GF-D8 (cell line): ENCODE results near the gene RAB24.
A peak's percentile ranks its signal among the peaks of the same experiment; 100 is the strongest.
"Not testable (repeated sequence)": the region's sequence is repeated elsewhere in the genome, so short reads cannot be mapped to it uniquely, and the experiment has no call there.

Experiments used
- DNase-seq: peaks from one replicate; lab custom pipeline; 2025; lab: John Stamatoyannopoulos, UW

Gene RAB24

DNA sequence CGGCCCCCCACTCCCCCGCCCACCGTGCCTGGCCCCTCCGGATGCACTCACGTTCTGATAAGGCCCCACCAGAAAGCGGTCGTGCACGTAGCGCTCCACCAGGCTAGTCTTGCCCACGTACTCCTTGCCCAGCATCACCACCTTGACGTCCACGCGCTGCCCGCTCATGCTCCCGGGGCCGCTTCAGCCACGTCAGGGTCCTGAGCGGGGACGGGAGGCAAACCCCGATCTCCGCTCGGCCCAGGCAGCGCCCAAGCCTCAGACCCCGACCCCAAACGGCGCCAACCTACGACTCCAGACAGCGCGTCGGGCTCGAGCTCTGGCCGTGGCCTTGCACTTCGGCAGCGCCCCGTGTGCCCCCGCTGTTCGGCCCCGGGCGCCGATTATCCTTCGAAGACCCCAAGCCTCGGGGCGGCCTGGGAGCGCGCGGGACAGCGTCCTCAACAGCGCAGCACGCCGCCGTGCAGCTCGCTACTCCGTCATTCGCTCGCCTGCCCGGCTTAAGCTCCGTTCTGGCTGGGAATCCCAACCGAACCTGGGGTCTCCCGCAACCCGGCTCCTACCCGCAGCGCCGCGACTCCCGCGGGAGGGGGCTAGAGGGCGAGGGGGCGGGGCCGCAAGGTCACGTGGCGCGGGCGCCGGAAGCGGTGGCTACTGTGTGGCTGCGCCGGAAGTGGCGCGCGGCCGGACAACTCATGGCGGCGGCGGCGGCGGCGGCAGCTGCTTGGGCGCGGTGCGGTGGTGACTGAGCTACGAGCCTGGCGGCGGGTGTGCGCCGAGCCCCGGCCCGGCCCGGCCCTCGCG, at the start of gene RAB24, which contains the start of gene PRELID1:
Gene RAB24, minus strand, starts transcription at position 599 of the 804 bp plus-strand sequence. Its CDS starts 431 bp downstream, at position 168.
Gene PRELID1, plus strand, starts transcription at position 679 of the 804 bp plus-strand sequence. CDS start 187 bp downstream, outside the sequence.
- DNase-seq: peak; percentile 45

DNA sequence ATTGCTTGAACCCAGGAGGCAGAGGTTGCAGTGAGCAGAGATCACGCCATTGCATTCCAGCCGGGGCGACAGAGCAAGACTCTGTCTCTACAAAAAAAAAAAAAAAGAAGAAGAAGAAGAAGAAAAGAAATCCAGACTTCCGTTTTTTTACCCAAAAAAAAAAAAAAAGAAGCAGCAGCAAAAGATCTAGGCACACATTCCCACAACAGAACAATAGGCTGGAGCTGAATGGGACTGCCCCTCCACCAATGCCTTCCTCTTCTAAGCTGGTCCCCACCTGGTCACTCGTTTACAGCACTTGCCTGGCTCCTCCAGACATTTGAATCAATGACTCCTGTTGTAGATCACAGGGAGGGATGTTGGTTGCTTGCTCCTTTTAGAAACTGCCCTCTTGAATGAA, 49.6 kb upstream of the RAB24 start:
- no peak for DNase-seq

GRCh38 chr5:177351392-177352329, 48.1 kb upstream of the RAB24 start, which contains the start of gene LMAN2:
LMAN2 (minus strand) TSS chr5:177351668; CDS start chr5:177351647, 21 bp downstream.
- peak; percentile 79 for DNase-seq

DNA sequence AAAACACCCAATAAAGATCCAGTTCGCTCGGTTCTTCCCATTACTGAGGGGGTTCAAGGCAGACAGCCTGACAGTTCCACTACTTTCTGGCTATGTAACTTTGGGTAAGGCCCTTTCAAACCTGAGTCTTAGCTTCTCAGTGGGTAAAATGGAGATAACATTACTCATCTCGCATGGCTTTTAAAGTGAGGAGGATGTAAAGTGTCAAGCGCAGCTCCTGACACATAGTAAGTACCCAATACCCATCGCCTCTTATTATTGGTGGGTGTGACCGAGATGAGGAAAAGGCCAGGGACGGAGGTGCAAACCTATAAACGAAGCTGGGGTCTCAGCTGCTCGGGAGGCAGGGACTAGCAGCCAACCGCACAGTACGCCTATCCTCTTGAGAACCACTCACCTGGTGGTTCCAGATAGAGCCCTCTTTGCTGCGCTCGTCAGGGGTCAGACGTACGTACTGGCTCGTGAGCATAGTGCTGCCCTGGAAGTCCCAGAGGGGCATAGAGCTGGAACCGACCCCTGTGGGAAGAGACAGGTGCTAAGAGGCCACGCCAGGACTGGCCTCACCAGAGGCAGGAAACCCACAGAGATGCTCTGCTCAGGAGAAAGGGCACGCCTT, 47.4 kb upstream of the RAB24 start:
- no peak for DNase-seq

- DNase-seq: no peak
Measured at GRCh38 chr5:177349762-177350161, 46.2 kb upstream of the RAB24 start.

DNA sequence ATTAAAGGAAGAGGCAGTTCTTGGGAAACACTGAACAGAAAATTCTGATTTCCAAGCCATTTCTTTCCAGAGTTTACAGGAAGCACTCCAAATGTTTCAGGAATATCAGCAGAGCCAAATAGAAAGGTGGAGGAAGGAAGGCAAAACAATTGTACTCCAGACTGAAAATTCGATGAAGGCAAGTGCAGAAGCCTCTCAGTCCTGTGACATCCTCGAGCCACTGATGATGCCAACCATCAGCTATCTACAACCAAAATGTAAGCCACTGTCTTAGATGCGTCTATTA, 45.8 kb upstream of the RAB24 start:
- no peak for DNase-seq

DNA sequence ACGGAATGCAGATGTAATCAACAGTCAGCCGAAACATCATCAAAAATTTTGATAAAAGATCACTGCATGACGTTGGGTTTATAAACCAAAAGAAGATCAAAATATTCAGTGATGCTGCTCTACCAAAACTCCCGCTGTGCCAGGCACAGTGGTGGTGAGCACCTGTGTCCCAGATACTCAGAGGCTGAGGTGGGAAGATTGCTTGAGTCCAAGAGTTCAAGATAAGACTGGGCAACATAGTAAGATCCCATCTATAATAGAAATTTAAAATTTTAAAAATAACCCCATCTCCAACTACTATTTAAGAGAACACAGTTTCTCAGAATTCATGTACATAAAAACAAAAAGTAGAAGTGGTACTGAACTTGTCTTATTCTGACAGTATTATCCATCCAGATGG, 44.2 kb upstream of the RAB24 start:
- DNase-seq: no peak

GRCh38 chr5:177346820-177347219, 43.3 kb upstream of the RAB24 start:
- DNase-seq: no peak

- DNase-seq: no peak
Measured at GRCh38 chr5:177344891-177345290, 41.4 kb upstream of the RAB24 start.

DNA sequence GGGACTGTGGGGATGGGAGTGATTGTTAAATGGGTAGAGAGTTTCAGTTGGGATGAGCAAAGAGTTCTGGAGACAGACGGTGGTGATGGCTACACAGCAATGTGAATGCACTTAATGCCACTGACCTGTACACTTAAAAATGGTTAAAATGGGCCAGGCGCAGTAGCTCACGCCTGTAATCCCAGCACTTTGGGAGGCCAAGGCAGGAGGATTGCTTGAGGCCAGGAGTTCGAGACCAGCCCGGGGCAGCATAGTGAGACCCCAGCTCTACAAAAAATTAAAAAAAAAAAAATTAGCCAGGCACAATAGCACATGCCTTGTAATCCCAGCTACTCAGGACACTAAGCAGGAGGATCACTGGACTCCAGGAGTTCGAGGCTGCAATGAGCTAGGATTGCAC, 40.3 kb upstream of the RAB24 start:
- DNase-seq: no peak

GRCh38 chr5:177343000-177343399, 39.5 kb upstream of the RAB24 start:
- not testable (repeated sequence) for DNase-seq

DNA sequence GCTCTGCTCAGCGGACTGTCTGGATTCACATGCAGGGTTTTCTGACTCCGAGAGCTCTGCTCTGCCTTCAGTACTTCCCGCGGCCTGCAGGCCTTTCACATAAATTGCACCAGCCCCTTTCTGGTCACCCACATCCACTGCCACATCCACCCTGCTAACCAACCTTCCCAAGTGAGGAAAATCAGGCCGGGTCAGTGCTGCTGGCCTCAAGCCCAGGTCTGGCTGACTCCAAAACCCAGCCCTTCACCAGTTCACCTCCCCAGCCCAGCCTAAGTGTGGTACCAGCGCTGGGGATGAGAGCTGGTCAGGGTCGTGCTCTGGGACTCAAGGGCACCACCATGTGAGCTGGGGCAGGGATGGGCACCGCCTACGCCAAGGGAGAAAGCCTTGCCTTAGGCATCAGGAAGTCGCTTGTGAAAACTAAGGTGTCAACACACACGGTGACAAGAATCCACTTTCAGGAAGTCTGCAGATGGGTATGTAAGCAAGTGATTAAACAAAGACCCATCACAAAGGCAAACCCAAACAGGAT, 35.7 kb upstream of the RAB24 start:
- no peak for DNase-seq

GRCh38 chr5:177338251-177339106, 35.0 kb upstream of the RAB24 start:
- no peak for DNase-seq

- no peak for DNase-seq
Measured at GRCh38 chr5:177336603-177337494, 33.3 kb upstream of the RAB24 start.

DNA sequence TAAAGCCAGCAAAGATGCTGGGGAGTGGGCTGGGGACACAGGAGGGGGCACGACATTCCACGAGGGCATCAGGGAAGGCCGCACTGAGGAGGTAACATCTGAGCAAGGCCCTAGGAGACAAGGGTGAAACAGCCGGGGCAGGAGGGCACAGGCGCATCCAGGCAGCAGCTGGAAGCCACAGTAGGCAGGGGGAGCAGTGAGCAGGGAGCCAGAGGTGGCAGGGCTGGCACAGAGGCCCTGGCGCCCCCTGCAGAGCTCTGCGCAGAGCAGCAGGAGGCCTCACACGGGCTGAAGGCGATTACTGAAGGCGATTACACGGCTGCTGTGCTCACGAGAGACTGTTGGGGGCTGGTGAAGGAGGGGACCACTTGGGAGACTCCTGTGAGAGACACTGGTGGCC, 32.6 kb upstream of the RAB24 start:
- no peak for DNase-seq

- no peak for DNase-seq
Measured at GRCh38 chr5:177335701-177336065, 32.2 kb upstream of the RAB24 start.

GRCh38 chr5:177334781-177335700, 31.5 kb upstream of the RAB24 start:
- DNase-seq: no peak

DNA sequence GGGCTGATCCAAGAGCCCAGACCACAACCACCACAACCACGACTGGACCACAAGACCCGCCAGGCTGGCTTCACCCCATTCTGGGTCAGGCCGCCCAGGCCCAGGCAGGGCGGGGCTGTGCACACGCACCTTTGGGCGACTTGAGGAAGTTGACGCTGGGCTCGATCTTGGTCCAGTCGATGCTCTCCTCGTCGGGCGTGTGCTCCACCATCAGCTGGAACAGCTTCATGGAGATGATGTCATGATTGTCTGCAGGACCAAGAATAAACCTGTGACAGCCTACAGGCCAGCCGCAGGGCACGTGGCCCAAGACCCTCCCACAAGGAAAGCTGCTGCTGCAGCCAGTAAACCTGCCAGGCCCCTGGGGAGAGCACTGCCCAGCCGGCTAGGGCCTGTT, 30.6 kb upstream of the RAB24 start:
- no peak for DNase-seq
